ENCODE data around the gene SLF2. TPM values are rescaled to one million over a fixed set of nuclear protein-coding genes. Genes with fewer than 3 reads are reported as not detected.

The SLF2 gene
- total and polyA plus RNA-seq, 11 donors = 7.5 to 26.9 (median 16.2) TPM

- intact Hi-C loops (cut with DNase I) = loop anchor here in 9 of 10 donors (1.0 to 5.0 kb wide), 6 partner anchors 18 to 452 kb away; partner anchors contain the start of gene SEMA4G (in 3 of the 9)
- peak; percentile 78 to 92 (median 88) for TF ChIP-seq CTCF (IDR thresholded peaks at IDR 0.05)
- TF ChIP-seq POLR2A (IDR thresholded peaks at IDR 0.05) = no peak
- H3K4me3 ChIP-seq = no peak overlapping the region
- DNase-seq (peak; percentile 75 to 92 (median 78)), ATAC-seq (peak; percentile 40 to 69 (median 65))
- peaks cover 0 to 17% (median 3%) of the 10 kb centered on the region in 9 donors for H3K27me3 ChIP-seq
- peaks cover 0 to 42% (median 26%) of the 10 kb centered on the region in 12 donors for H3K4me1 ChIP-seq
- no peaks in the 10 kb centered on the region for H3K36me3 ChIP-seq
- no peaks in the 10 kb centered on the region for H3K9me3 ChIP-seq
- 18 to 22% (median 21%) methylated on average over 11 of the region's 11 CpGs for WGBS, 4 donors
- H3K27ac ChIP-seq = no peak overlapping the region
Measured at GRCh38 chr10:101014230-101014884, 101.6 kb downstream of the SLF2 start.

MicroRNA genes within 50 kb of the gene (microRNA counts, 767-probe panel; counts per million panel counts)
- microRNA hsa-miR-608 = 0 to 71.6 counts per million in 2 donors

Small RNA genes lying within 50 kb of the gene (microRNA-seq; reads per million reads assigned to microRNA genes)
- 0 reads per million in 4 donors for gene MIR608

Other genes starting within 250 kb of the SLF2 start
- gene PAX2, start 167.4 kb upstream of the SLF2 start, total RNA-seq = not detected
- gene PAX2, start 167.4 kb upstream of the SLF2 start, polyA plus RNA-seq = not detected
- gene SEMA4G, start 56.5 kb downstream of the SLF2 start, total RNA-seq = 1 to 10 TPM in 5 of 9 donors, under 1 TPM in 4; 0.53 to 1.8 (median 1.1) TPM
- gene SEMA4G, start 56.5 kb downstream of the SLF2 start, polyA plus RNA-seq = under 1 TPM; 0.22 to 0.88 TPM
- gene MRPL43, start 74.5 kb downstream of the SLF2 start, total RNA-seq = 100 to 1,000 TPM in 1 of 9 donors, 10 to 100 TPM in 8; 44.8 to 108 (median 55.9) TPM
- gene MRPL43, start 74.5 kb downstream of the SLF2 start, polyA plus RNA-seq = 100 to 1,000 TPM in 1 of 2 donors, 10 to 100 TPM in 1; 82.2 to 113 TPM
- gene TWNK, start 74.6 kb downstream of the SLF2 start, total RNA-seq = 1 to 10 TPM; 4.7 to 7.6 (median 5.8) TPM
- 1 to 10 TPM; 4.8 to 9.5 TPM for gene TWNK, start 74.6 kb downstream of the SLF2 start, polyA plus RNA-seq
- 10 to 100 TPM; 33.7 to 93.0 (median 40.6) TPM for gene LZTS2, start 86.8 kb downstream of the SLF2 start, total RNA-seq
- 10 to 100 TPM; 45.5 to 61.9 TPM for gene LZTS2, start 86.8 kb downstream of the SLF2 start, polyA plus RNA-seq
- gene PDZD7, start 118.2 kb downstream of the SLF2 start, total RNA-seq = under 1 TPM in 8 of 9 donors, not detected in 1; 0.09 to 0.97 (median 0.35) TPM
- under 1 TPM; 0.15 to 0.27 TPM for gene PDZD7, start 118.2 kb downstream of the SLF2 start, polyA plus RNA-seq
- gene SFXN3, start 118.3 kb downstream of the SLF2 start, total RNA-seq = 10 to 100 TPM; 12.1 to 37.4 (median 17.8) TPM
- 10 to 100 TPM; 11.7 to 23.5 TPM for gene SFXN3, start 118.3 kb downstream of the SLF2 start, polyA plus RNA-seq
- gene KAZALD1, start 149.0 kb downstream of the SLF2 start, total RNA-seq = 10 to 100 TPM in 2 of 9 donors, 1 to 10 TPM in 7; 1.9 to 11.1 (median 6.1) TPM
- 10 to 100 TPM in 1 of 2 donors, 1 to 10 TPM in 1; 10.0 to 10.6 TPM for gene KAZALD1, start 149.0 kb downstream of the SLF2 start, polyA plus RNA-seq
- under 1 TPM in 6 of 9 donors, not detected in 3; 0.15 to 0.94 (median 0.20) TPM for gene TLX1, start 218.3 kb downstream of the SLF2 start, total RNA-seq
- under 1 TPM; 0.08 to 0.15 TPM for gene TLX1, start 218.3 kb downstream of the SLF2 start, polyA plus RNA-seq